ENCODE measurements around the gene DMD.

GRCh38 chrX:31521941-31522340 is 1689.4 kb downstream of the DMD start:
- TF ChIP-seq CTCF (IDR thresholded peaks at IDR 0.05) (no peak), EZH2phosphoT487 (IDR thresholded peaks at IDR 0.05) (no peak)

Data from neural progenitor cell (in vitro differentiated cells).